CD14-positive monocyte (primary cell): ENCODE measurements around the gene NMT1. TPM values are rescaled to one million over a fixed set of nuclear protein-coding genes. Genes with fewer than 3 reads are reported as not detected.

ENCODE experiments used
- DNase-seq, 3 donors: peaks; one replicate each; pipeline ENCODE4 v3.0.0-alpha.2; 2011 to 2022
- H2AFZ ChIP-seq: 2 replicates; pipeline ENCODE4 v1.6.0; 2012; ENCODE audit warnings: mild to moderate bottlenecking, low read depth, low read length, inconsistent platforms; ENCODE audit not compliant: insufficient read depth, poor library complexity, severe bottlenecking
- H3K27ac ChIP-seq, 2 donors: 1 replicate in 1 of 2; 2 replicates in 1 of 2; pipeline ENCODE4 v1.5.1; 2012 to 2013; ENCODE audit warnings: low read length in 2 of 2, control low read depth in 1 of 2, inconsistent platforms in 1 of 2, low read depth in 1 of 2, mild to moderate bottlenecking in 1 of 2
- H3K27me3 ChIP-seq, 2 donors: one replicate each; pipeline versions ENCODE4 v1.6.0 to v1.6.1; 2011 to 2013; ENCODE audit warnings: low read length in 2 of 2; ENCODE audit not compliant: control insufficient read depth in 2 of 2, insufficient read depth in 2 of 2
- H3K36me3 ChIP-seq, 2 donors: replicated peaks in 1 of 2; 1 replicate in 1 of 2; 2 replicates in 1 of 2; pipeline versions ENCODE4 v1.5.1 to v1.6.1; 2012 to 2013; ENCODE audit warnings: low read length in 2 of 2, control low read depth in 1 of 2, inconsistent platforms in 1 of 2, mild to moderate bottlenecking in 1 of 2; ENCODE audit not compliant: insufficient read depth in 2 of 2, control insufficient read depth in 1 of 2
- H3K4me1 ChIP-seq, 2 donors: 1 replicate in 1 of 2; 2 replicates in 1 of 2; pipeline versions ENCODE4 v1.5.1 to v1.6.1; 2012 to 2013; ENCODE audit warnings: low read length in 2 of 2, control low read depth in 1 of 2, inconsistent platforms in 1 of 2, mild to moderate bottlenecking in 1 of 2, moderate library complexity in 1 of 2; ENCODE audit not compliant: insufficient read depth in 2 of 2, control insufficient read depth in 1 of 2
- H3K4me2 ChIP-seq: replicated peaks from 2 replicates; pipeline ENCODE3; 2012; ENCODE audit warnings: low read length, moderate library complexity, mild to moderate bottlenecking; ENCODE audit not compliant: poor library complexity, severe bottlenecking; ENCODE audit errors: extremely low read depth
- H3K4me3 ChIP-seq, 3 experiments: fragments of 200-600 bp in 1 of 3; sonication (generic) in 1 of 3; replicated peaks in 1 of 3; 1 replicate in 2 of 3; 2 replicates in 1 of 3; pipeline ENCODE4 v1.5.1; 2011 to 2013; ENCODE audit warnings: low read length in 3 of 3, mild to moderate bottlenecking in 3 of 3, control low read depth in 2 of 3, low read depth in 2 of 3, inconsistent platforms in 1 of 3, moderate library complexity in 1 of 3
- H3K79me2 ChIP-seq: 2 replicates; pipeline ENCODE4 v1.6.0; 2012; ENCODE audit warnings: mild to moderate bottlenecking, control low read depth, inconsistent platforms, low read length, moderate library complexity; ENCODE audit not compliant: insufficient read depth
- H3K9ac ChIP-seq: 2 replicates; pipeline ENCODE4 v1.6.0; 2017; ENCODE audit warnings: low read length, mild to moderate bottlenecking; ENCODE audit not compliant: insufficient read depth, poor library complexity, severe bottlenecking
- H3K9me3 ChIP-seq, 2 donors: replicated peaks in 1 of 2; 1 replicate in 1 of 2; 2 replicates in 1 of 2; pipeline versions ENCODE4 v1.5.1 to v1.6.1; 2012 to 2013; ENCODE audit warnings: low read length in 2 of 2, control low read depth in 1 of 2; ENCODE audit not compliant: control insufficient read depth in 1 of 2, insufficient read depth in 1 of 2
- H4K20me1 ChIP-seq: 2 replicates; pipeline ENCODE4 v1.6.0; 2012; ENCODE audit warnings: mild to moderate bottlenecking, low read length, control low read depth, moderate library complexity; ENCODE audit not compliant: insufficient read depth
- H3K27ac Mint-ChIP-seq, 7 donors: one replicate each; pipeline ENCODE4 v1.8.0; 2020; ENCODE audit warnings: mild to moderate bottlenecking in 7 of 7, mixed read lengths in 7 of 7, moderate library complexity in 6 of 7, inconsistent platforms in 2 of 7
- H3K27me3 Mint-ChIP-seq, 3 donors: one replicate each; pipeline ENCODE4 v1.8.0; 2021 to 2022; ENCODE audit warnings: low read depth in 3 of 3, mild to moderate bottlenecking in 3 of 3, mixed read lengths in 3 of 3, moderate library complexity in 3 of 3, inconsistent platforms in 1 of 3
- H3K36me3 Mint-ChIP-seq, 2 donors: one replicate each; pipeline ENCODE4 v1.8.0; 2020; ENCODE audit warnings: mixed read lengths in 2 of 2, inconsistent platforms in 1 of 2, mild to moderate bottlenecking in 1 of 2
- H3K4me1 Mint-ChIP-seq: one replicate; pipeline ENCODE4 v1.8.0; 2020; ENCODE audit warnings: mild to moderate bottlenecking, mixed read lengths
- H3K4me3 Mint-ChIP-seq, 2 donors: one replicate each; pipeline ENCODE4 v1.8.0; 2020; ENCODE audit warnings: mild to moderate bottlenecking in 2 of 2, mixed read lengths in 2 of 2, moderate library complexity in 1 of 2
- H3K9me3 Mint-ChIP-seq, 7 donors: one replicate each; pipeline ENCODE4 v1.8.0; 2020 to 2022; ENCODE audit warnings: mixed read lengths in 7 of 7, mild to moderate bottlenecking in 6 of 7, moderate library complexity in 6 of 7, inconsistent platforms in 2 of 7
- CTCF ChIP-seq: fragments of 200-600 bp; IDR thresholded peaks from one replicate; pipeline ENCODE4 v1.8.0; 2022; ENCODE audit warnings: antibody characterized with exemption, mild to moderate bottlenecking
- WGBS: methylation state at CpG from one replicate; pipeline ENCODE4 v1.1.5; 2013; ENCODE audit warnings: missing lambda C conversion rate; ENCODE audit not compliant: insufficient coverage; 5-methylcytosine and 5-hydroxymethylcytosine counted together
- intact Hi-C, 2 donors: fragments of 100-400 bp; cut with micrococcal nuclease; formaldehyde crosslinking; loops; one replicate each; pipeline versions ENCODE4 v1.15.0 to v1.15.1; 2023
- polyA plus RNA-seq, 3 donors: library from polyadenylated mRNA; depleted of rRNA in 1 of 3; unstranded in 2 of 3; stranded (reverse) in 1 of 3; fragments of 300-500 nt in 2 of 3; fragments of >200 nt in 1 of 3; fragmentation: Illumina TruSeq in 2 of 3; gene quantifications; 1 replicate in 2 of 3; 2 replicates in 1 of 3; pipeline ENCODE4 v1.2.3, GENCODE V29; 2012 to 2021

The NMT1 gene
- polyA plus RNA-seq, 3 donors = 27.2 to 50.2 (median 45.1) TPM

GRCh38 chr17:45034599-45034998 lies 26.5 kb upstream of the NMT1 start:
- Mint-ChIP-seq H3K27ac (no peak overlapping the region), H3K4me3 (no peak overlapping the region), H3K36me3 (peaks cover 41 to 66% of the 10 kb centered on the region in 2 donors), H3K9me3 (no peaks in the 10 kb centered on the region), H3K4me1 (peaks cover 2% of the 10 kb centered on the region), H3K27me3 (no peaks in the 10 kb centered on the region)
- H3K4me3 ChIP-seq = no peak overlapping the region
- DNase-seq = no peak
- no peaks in the 10 kb centered on the region for H4K20me1 ChIP-seq
- no peaks in the 10 kb centered on the region for H3K79me2 ChIP-seq
- no peak overlapping the region for H2AFZ ChIP-seq
- 98% methylated on average over 13 of the region's 14 CpGs for WGBS
- intact Hi-C loops = no loop called here
- peaks cover 42 to 54% of the 10 kb centered on the region in 2 donors for H3K36me3 ChIP-seq
- no peak overlapping the region for H3K4me2 ChIP-seq
- H3K27me3 ChIP-seq = no peaks in the 10 kb centered on the region
- no peak overlapping the region for H3K27ac ChIP-seq
- H3K9me3 ChIP-seq = no peaks in the 10 kb centered on the region
- no peak for TF ChIP-seq CTCF
- H3K4me1 ChIP-seq = no peaks in the 10 kb centered on the region
- no peak overlapping the region for H3K9ac ChIP-seq

GRCh38 chr17:45035848-45036247 lies 25.3 kb upstream of the NMT1 start:
- Histone ChIP-seq H3K9me3 (no peaks in the 10 kb centered on the region), H2AFZ (no peak overlapping the region), H3K4me3 (no peak overlapping the region), H3K79me2 (no peaks in the 10 kb centered on the region), H3K4me2 (no peak overlapping the region), H3K4me1 (no peaks in the 10 kb centered on the region), H3K9ac (no peak overlapping the region), H3K27ac (no peak overlapping the region), H4K20me1 (no peaks in the 10 kb centered on the region), H3K36me3 (peaks cover 30 to 41% of the 10 kb centered on the region in 2 donors), H3K27me3 (no peaks in the 10 kb centered on the region)
- no peaks in the 10 kb centered on the region for H3K27me3 Mint-ChIP-seq
- H3K9me3 Mint-ChIP-seq = no peaks in the 10 kb centered on the region
- intact Hi-C loops = no loop called here
- no peak for DNase-seq
- no peak overlapping the region for H3K4me3 Mint-ChIP-seq
- peaks cover 30 to 53% of the 10 kb centered on the region in 2 donors for H3K36me3 Mint-ChIP-seq
- H3K27ac Mint-ChIP-seq = peak overlapping the region in 1 of 7 donors; percentile 71
- WGBS = 77% methylated on average over 5 of the region's 14 CpGs
- H3K4me1 Mint-ChIP-seq = peaks cover 2% of the 10 kb centered on the region
- TF ChIP-seq CTCF = no peak
